NCI-H345 treated with DMSO at 0.1 percent for 48 hours (cell line): ENCODE measurements around the gene P3H2.

ENCODE experiments used
- DNase-seq: peaks from one replicate; lab custom pipeline; 2025; ENCODE audit not compliant: unreplicated experiment; lab: John Stamatoyannopoulos, UW

Gene P3H2

GRCh38 chr3:190125436-190126068, 4.9 kb upstream of the P3H2 start:
- no peak for DNase-seq

- DNase-seq = no peak
Measured at GRCh38 chr3:190124067-190124466, 3.4 kb upstream of the P3H2 start.

- DNase-seq = no peak
Measured at GRCh38 chr3:190122198-190122771, 1.6 kb upstream of the P3H2 start.

- no peak for DNase-seq
Measured at GRCh38 chr3:190121383-190121782, 686 bp upstream of the P3H2 start.

GRCh38 chr3:190121061-190121377, 322 bp upstream of the P3H2 start:
- DNase-seq = no peak

- no peak for DNase-seq
Measured at GRCh38 chr3:190119461-190120268, 1.0 kb downstream of the P3H2 start.

- DNase-seq = no peak
Measured at GRCh38 chr3:190118438-190118837, 2.3 kb downstream of the P3H2 start.

- no peak for DNase-seq
Measured at GRCh38 chr3:190117981-190118380, 2.7 kb downstream of the P3H2 start.

- DNase-seq = no peak
Measured at GRCh38 chr3:190116551-190117067, 4.1 kb downstream of the P3H2 start.

GRCh38 chr3:190110826-190111225, 9.9 kb downstream of the P3H2 start:
- no peak for DNase-seq

- no peak for DNase-seq
Measured at GRCh38 chr3:190109441-190109840, 11.3 kb downstream of the P3H2 start.

- DNase-seq = no peak
Measured at GRCh38 chr3:190108804-190109203, 11.9 kb downstream of the P3H2 start.

- no peak for DNase-seq
Measured at GRCh38 chr3:190105876-190106275, 14.8 kb downstream of the P3H2 start.

- DNase-seq = no peak
Measured at GRCh38 chr3:190101320-190102011, 19.2 kb downstream of the P3H2 start.

GRCh38 chr3:190099099-190099498, 21.6 kb downstream of the P3H2 start:
- DNase-seq = no peak

GRCh38 chr3:190097617-190098016, 23.1 kb downstream of the P3H2 start:
- no peak for DNase-seq

GRCh38 chr3:190097025-190097424, 23.7 kb downstream of the P3H2 start:
- no peak for DNase-seq

- no peak for DNase-seq
Measured at GRCh38 chr3:190096345-190096744, 24.4 kb downstream of the P3H2 start.

GRCh38 chr3:190094160-190094718, 26.5 kb downstream of the P3H2 start:
- no peak for DNase-seq

- DNase-seq = no peak
Measured at GRCh38 chr3:190092250-190092649, 28.4 kb downstream of the P3H2 start.

GRCh38 chr3:190089711-190090110, 31.0 kb downstream of the P3H2 start:
- no peak for DNase-seq
